Activated T-helper 1 cell treated with anti-CD3 and anti-CD28 coated beads, Interleukin-12 subunit alpha, Interleukin-12 subunit beta, Interleukin-2, Interleukin-4 antibody, amounts not matched to agents 30 ng/mL and 10 ng/mL and 1 ng/mL, durations not matched to agents 14 hours and 24 hours and 36 hours (primary cell): Measurements from ENCODE around the gene ZNF26. TPM values are rescaled to one million over a fixed set of nuclear protein-coding genes. Genes with fewer than 3 reads are reported as not detected.
A peak's percentile ranks its signal among the peaks of the same experiment; 100 is the strongest.
"Not testable (repeated sequence)": the region's sequence is repeated elsewhere in the genome, so short reads cannot be mapped to it uniquely, and the experiment has no call there.

ENCODE experiments used
- DNase-seq: peaks from one replicate; pipeline ENCODE4 v3.0.0; 2021; ENCODE audit warnings: low spot score
- H3K27ac Mint-ChIP-seq: one replicate; pipeline ENCODE4 v1.8.0; 2021; ENCODE audit warnings: mild to moderate bottlenecking, mixed read lengths
- H3K27me3 Mint-ChIP-seq: one replicate; pipeline ENCODE4 v1.8.0; 2022; ENCODE audit warnings: mild to moderate bottlenecking, moderate library complexity, mixed read lengths; ENCODE audit not compliant: insufficient read depth
- H3K36me3 Mint-ChIP-seq: one replicate; pipeline ENCODE4 v1.8.0; 2021; ENCODE audit warnings: low read depth, mixed read lengths
- H3K4me1 Mint-ChIP-seq: one replicate; pipeline ENCODE4 v1.8.0; 2021; ENCODE audit warnings: low read depth, mixed read lengths
- H3K4me3 Mint-ChIP-seq: one replicate; pipeline ENCODE4 v1.8.0; 2021; ENCODE audit warnings: mild to moderate bottlenecking, moderate library complexity, mixed read lengths
- H3K9me3 Mint-ChIP-seq: one replicate; pipeline ENCODE4 v1.8.0; 2021; ENCODE audit warnings: mixed read lengths
- intact Hi-C: fragments of 100-400 bp; cut with micrococcal nuclease; formaldehyde crosslinking; loops from one replicate; pipeline ENCODE4 v1.15.1; 2024
- total RNA-seq: library from RNA; stranded (reverse); gene quantifications from 2 replicates; pipeline ENCODE4 v1.2.3, GENCODE V29; 2022

Gene ZNF26
- total RNA-seq, 1 donor from 2014 or later = 22.1 TPM

DNA sequence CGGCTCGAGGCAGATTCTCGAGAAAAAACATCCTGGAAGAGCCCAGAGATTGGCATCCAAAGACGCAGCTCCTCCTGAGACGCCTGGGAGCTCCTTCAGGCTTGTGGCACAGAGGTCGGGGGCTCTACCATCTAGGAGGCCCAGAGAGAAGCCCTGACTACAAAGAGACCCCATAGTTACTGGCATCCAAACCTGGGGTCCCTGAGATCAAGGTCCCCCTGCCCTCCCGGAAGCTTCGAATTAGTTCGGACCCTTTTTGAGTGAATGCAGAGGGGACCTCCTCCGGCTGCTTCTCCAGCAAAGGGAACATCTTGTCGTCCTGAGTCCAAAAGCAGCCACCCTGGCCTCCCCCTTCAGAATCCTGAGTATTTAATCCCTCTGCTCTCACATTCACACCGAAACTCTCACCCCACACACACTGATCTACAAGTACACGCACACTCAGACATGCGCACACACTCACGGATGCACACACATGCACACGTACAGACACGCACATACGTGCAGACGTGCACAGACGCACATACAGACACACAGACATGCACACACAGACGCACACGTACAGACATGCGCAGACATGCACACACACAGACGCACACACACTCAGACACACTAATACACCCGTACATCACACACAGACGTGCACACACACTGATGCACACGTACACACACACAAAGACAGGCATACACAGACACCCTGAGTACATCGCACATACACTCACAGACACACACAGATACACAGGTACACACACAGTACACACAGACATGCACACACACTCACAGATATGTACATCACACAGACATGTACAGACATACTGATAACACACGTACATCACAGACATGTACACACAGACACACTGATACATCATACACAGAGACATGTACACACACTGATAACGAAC lies 36.0 kb upstream of the ZNF26 start:
- Mint-ChIP-seq H3K36me3 (peaks cover 36% of the 10 kb centered on the region), H3K4me1 (peaks cover 8% of the 10 kb centered on the region), H3K9me3 (peaks cover 51% of the 10 kb centered on the region), H3K27me3 (no peaks in the 10 kb centered on the region), H3K27ac (no peak overlapping the region), H3K4me3 (no peak overlapping the region)
- no peak for DNase-seq
- intact Hi-C loops = no loop called here

DNA sequence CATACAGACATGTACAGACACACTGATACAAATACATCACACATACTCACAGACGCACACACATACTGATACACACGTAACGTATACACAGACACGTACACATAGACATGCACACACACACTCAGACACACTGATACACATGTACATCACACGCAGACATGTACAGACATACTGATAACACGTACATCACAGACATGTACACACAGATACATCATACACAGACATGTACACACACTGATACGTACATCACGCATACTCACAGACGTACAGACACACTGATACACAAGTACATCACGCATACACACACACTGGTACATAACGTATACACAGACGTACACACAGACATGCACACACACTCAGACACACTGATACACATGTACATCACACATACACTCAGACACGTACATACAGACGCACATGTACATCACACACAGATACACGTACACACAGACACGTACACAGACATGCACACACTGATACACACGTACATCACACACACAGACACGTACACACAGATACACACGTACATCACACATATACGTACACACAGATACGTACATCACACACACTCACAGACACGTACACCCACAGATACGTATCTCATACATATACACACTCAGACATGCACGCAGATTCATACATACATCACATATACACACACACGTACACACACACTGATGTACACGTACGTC lies 35.2 kb upstream of the ZNF26 start:
- intact Hi-C loops = no loop called here
- Mint-ChIP-seq H3K4me1 (peaks cover 13% of the 10 kb centered on the region), H3K9me3 (peaks cover 43% of the 10 kb centered on the region), H3K36me3 (peaks cover 30% of the 10 kb centered on the region), H3K27me3 (no peaks in the 10 kb centered on the region), H3K4me3 (no peak overlapping the region), H3K27ac (no peak overlapping the region)
- no peak for DNase-seq

DNA sequence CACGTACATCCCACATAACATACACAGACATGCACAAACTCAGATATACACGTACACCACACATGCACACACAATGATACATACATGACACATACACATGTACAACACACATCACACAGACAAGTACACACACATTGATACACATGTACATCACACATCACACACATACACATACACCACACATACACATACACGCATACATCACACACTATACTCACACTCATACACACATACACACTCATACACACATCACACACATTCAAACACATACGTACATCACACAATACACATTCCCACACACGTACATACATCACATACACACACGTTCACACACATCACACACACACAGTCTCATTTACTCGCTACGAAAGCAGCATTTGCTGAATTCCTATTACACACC lies 34.5 kb upstream of the ZNF26 start:
- H3K36me3 Mint-ChIP-seq = peaks cover 29% of the 10 kb centered on the region
- intact Hi-C loops = no loop called here

DNA sequence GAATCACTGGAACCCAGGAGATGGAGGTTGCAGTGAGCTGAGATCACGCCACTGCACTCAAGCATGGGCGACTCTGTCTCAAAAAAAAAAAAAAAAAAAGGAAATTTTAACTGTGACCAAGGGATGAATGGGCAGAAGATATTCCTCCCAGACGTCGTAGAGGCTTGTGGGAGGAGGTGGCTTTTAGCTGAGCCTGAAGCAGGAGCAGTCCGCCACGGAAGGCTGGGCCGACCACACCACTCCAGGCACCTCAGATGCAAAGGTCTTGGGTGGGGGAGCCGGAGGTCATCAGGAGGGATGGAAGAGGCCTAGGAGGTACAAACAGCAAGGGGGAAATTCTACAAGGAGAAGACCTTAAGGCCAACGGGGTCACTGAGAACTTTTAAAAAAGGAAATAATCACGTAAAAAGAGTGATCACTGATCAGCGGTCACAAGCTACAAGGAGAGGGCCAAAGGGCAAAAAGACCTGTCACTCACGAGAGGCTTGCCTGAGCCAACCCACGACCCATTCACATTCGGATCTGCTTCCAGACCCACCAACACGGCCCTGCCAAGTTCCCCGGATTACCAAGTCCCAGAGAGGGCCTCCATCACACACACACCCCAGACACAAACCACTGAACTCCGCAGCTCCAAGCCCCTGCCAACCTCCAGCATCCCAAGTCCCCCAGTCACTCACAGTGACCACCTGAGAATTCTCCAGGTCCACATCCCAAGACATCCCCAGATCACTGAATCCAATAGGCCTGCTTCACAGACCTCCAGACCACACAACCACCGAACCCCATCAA lies 33.6 kb upstream of the ZNF26 start:
- Mint-ChIP-seq H3K27me3 (no peaks in the 10 kb centered on the region), H3K4me3 (no peak overlapping the region), H3K27ac (no peak overlapping the region), H3K4me1 (peaks cover 18% of the 10 kb centered on the region), H3K9me3 (peaks cover 44% of the 10 kb centered on the region), H3K36me3 (peaks cover 30% of the 10 kb centered on the region)
- intact Hi-C loops = no loop called here
- no peak for DNase-seq

More for the DNA sequence above, 34.5 kb upstream of the ZNF26 start:
- Mint-ChIP-seq H3K27ac (no peak overlapping the region), H3K27me3 (no peaks in the 10 kb centered on the region), H3K9me3 (peaks cover 42% of the 10 kb centered on the region), H3K4me3 (no peak overlapping the region), H3K4me1 (peaks cover 16% of the 10 kb centered on the region)
- DNase-seq = no peak

DNA sequence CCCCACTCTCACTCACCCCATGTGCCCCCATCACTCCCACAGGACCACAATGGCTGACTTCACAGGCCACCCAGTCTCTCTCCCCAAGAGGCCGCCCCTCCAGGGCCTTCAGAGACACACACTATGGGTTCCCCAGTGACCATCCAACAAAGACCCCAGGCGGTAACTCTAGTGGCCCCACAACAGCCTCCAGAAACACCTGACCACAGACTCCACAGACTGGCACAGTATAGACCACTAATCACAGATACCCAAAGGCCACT lies 33.1 kb upstream of the ZNF26 start:
- H3K27ac Mint-ChIP-seq = no peak overlapping the region
- H3K4me1 Mint-ChIP-seq = peaks cover 18% of the 10 kb centered on the region
- no peaks in the 10 kb centered on the region for H3K27me3 Mint-ChIP-seq
- no peak for DNase-seq
- intact Hi-C loops = no loop called here
- H3K9me3 Mint-ChIP-seq = peaks cover 40% of the 10 kb centered on the region
- peaks cover 27% of the 10 kb centered on the region for H3K36me3 Mint-ChIP-seq
- no peak overlapping the region for H3K4me3 Mint-ChIP-seq

DNA sequence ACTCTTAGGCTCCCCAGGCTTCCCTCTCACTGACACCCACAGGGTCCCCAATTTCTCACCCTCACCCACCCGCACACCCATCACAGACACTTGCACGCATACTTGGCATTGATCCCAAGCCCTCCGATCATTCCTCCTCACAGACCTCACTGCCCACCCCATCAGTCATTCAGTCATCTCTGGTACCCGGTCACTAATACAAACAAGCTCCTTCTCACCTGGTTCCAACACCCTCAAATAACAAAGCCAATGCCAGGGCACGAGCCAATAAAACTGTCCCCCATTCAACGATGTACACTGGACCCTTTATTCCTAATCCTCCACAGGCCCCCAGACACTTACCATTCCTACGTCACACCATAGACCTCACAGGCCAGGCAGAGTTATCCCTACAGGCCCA lies 32.4 kb upstream of the ZNF26 start:
- Mint-ChIP-seq H3K27ac (peak overlapping the region; percentile 32), H3K4me1 (peaks cover 18% of the 10 kb centered on the region)

DNA sequence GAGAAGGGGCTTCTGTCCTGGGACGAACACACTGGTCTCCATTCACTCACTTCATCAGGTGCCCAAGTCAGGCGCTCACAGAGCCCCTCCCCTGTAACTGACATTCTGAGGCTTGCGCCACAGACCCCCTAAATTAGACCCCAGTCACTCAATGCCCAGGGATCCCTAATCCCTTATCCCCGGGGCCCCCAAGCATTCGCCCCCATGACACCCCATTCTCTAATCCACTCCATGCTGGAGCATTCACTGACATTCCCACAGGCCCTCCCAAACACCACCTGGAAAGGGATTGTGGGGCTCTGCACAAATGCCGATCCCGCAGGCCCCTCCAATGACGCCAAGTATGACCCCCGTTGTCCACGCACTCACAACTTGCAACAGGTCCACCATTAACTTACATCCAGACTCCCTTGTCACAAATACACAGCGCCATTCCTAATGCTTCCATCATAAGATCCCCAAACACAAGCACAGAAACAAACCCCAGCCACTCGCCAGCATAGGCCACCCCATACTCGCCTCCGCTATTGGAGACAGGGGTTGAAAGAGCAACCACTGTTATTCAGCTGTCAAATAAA lies 31.6 kb upstream of the ZNF26 start:
- no peak for DNase-seq
- Mint-ChIP-seq H3K4me3 (peak overlapping the region; percentile 77), H3K27me3 (no peaks in the 10 kb centered on the region), H3K4me1 (peaks cover 18% of the 10 kb centered on the region), H3K9me3 (peaks cover 28% of the 10 kb centered on the region), H3K27ac (peak overlapping the region; percentile 59), H3K36me3 (peaks cover 18% of the 10 kb centered on the region)
- intact Hi-C loops = no loop called here

More for the DNA sequence above, 32.4 kb upstream of the ZNF26 start:
- Mint-ChIP-seq H3K4me3 (no peak overlapping the region), H3K36me3 (peaks cover 21% of the 10 kb centered on the region), H3K9me3 (peaks cover 34% of the 10 kb centered on the region), H3K27me3 (no peaks in the 10 kb centered on the region)
- intact Hi-C loops = no loop called here
- DNase-seq = no peak

DNA sequence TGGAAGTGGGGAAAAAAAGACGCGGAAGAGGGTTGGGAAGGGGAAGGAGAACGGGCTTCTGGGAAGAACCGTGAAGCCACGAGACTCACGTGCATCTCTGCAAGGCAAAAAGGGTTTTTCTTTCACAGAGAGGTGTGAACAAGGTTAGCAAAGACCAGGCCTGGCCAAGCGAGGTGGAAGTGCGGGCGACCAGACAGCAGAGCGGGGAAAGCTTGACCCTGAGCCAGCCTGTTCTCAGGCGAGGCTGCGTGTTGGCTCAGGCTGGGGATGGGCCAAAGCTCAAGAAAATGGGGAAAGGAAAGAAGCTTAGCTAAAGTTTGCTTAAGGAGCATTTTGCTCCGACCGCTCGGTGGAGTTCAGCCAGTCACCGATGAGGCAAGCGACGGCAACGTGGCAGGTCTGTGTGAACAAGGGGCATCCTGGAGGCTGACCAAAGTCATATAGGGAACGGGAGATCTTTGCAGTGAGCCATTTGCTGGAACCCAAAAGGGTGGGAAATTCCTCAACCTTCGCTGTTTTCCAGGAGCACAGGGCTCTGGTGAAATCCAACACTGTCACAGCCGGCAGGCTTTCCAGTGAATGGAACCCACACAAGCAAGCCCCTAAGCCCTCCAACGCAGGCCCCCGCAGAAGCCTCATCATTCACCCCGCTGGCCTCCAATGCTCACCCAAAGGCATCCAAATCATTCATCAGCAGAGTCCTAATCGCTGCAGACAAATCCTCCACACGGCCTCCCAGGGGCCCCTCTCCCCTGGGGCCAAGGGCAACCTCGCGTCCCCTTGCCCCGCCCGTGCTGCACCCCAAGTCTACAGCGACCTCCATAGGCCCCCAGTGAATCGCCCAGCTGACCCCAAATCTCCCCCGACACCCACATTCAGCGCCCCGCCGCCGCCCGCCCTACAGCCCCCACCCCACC lies 30.8 kb upstream of the ZNF26 start:
- intact Hi-C loops = loop anchor here (1.0 to 2.0 kb wide), 7 partner anchors 31 to 226 kb away; partner anchors contain the start of genes CHFR, ZNF10, ZNF140 and ZNF26
- no peak for DNase-seq
- H3K4me3 Mint-ChIP-seq = peak overlapping the region; percentile 77
- peaks cover 18% of the 10 kb centered on the region for H3K4me1 Mint-ChIP-seq
- H3K36me3 Mint-ChIP-seq = peaks cover 18% of the 10 kb centered on the region
- peaks cover 32% of the 10 kb centered on the region for H3K9me3 Mint-ChIP-seq
- no peaks in the 10 kb centered on the region for H3K27me3 Mint-ChIP-seq
- H3K27ac Mint-ChIP-seq = peak overlapping the region; percentile 59

DNA sequence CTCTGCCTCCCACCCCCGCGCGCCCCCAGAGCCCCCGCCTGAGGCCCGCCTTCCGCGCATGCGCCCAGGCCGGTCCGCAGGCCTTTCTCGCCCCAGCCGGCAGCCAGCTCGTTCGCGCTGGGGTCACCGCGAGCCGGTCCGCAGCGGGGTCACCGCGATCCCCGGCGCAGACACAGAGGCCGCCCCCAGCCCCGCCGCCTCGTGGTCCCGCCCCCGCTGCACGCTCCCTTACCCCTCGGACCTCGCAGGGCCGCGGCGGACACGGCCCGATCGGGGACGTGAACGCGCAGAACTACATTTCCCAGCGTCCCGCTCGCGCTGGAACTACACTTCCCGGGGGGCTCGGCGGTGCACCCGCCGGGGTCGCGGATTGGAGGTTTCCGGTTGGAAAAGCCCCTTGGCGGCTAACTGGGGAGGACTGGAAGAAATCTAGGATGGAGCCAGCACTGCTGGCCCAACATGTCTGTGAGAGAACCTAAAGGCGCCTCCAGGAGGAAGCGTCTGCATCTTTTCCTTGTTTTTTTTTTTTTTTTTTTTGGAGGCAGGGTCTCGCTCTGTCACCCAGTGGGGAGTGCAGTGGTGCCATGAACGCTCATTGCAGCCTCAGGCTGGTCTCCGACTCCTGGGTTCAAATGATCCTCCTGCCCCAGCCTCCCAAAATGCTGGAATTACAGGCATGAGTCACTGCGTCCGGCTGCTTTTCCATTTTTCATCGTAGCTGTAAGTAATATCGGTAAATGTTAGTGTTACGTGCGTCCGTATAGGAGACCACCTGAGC lies 30.0 kb upstream of the ZNF26 start, which contains the start of gene ZNF605:
ZNF605 (minus strand) TSS at position 296 of the 778 bp plus-strand sequence. CDS start 10,671 bp downstream, outside the sequence.
- intact Hi-C loops = loop anchor here (1.0 to 2.0 kb wide), 7 partner anchors 30 to 225 kb away; partner anchors contain the start of genes CHFR, ZNF10, ZNF140 and ZNF26
- Mint-ChIP-seq H3K36me3 (peaks cover 18% of the 10 kb centered on the region), H3K27ac (peak within 1 kb of the TSS; percentile 94)

DNA sequence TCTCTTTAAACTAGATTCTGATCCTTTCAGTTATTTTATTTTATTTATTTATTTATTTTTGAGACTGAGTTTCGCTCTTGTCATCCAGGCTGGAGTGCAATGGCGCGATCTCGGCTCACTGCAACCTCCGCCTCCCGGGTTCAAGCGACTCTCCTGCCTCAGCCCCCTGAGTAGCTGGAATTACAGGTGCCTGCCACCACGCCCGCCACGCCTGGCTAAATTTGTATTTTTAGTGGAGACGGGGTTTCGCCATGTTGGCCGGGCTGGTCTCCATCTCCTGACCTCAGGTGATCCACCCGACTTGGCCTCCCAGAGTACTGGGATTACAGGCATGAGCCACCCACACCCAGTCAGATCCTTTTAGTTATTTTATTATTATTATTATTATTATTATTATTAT lies 24.4 kb upstream of the ZNF26 start:
- H3K4me1 Mint-ChIP-seq, H3K27ac Mint-ChIP-seq, H3K27me3 Mint-ChIP-seq, DNase-seq, intact Hi-C loops, H3K4me3 Mint-ChIP-seq: not testable (repeated sequence)
- peaks cover 42% of the 10 kb centered on the region for H3K9me3 Mint-ChIP-seq
- peaks cover 20% of the 10 kb centered on the region for H3K36me3 Mint-ChIP-seq

More for the DNA sequence above, 30.0 kb upstream of the ZNF26 start, which contains the start of gene ZNF605:
- peaks cover 18% of the 10 kb centered on the region for H3K4me1 Mint-ChIP-seq
- no peaks in the 10 kb centered on the region for H3K27me3 Mint-ChIP-seq
- H3K9me3 Mint-ChIP-seq = peaks cover 40% of the 10 kb centered on the region
- peak within 1 kb of the TSS; percentile 98 for H3K4me3 Mint-ChIP-seq
- DNase-seq = peak; percentile 85

DNA sequence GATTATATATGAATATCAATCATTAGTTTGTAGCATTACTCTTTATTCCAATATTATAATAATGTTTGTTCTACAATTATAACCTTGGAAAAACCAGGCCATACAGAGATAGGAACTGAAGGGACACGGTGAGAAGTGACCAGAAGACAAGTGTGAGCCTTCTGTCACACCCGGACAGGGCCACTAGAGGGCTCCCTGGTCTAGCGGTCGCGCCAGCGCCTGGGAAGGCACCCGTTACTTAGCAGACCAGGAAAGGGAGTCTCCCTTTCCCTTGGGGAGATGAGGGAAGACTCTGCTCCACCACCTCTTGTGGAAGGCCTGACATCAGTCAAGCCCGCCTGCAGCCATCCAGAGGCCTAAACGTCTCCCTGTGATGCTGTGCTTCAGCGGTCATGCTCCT lies 22.2 kb upstream of the ZNF26 start:
- intact Hi-C loops, H3K27me3 Mint-ChIP-seq, DNase-seq, H3K4me1 Mint-ChIP-seq, H3K27ac Mint-ChIP-seq, H3K4me3 Mint-ChIP-seq: not testable (repeated sequence)
- peaks cover 45% of the 10 kb centered on the region for H3K9me3 Mint-ChIP-seq
- peaks cover 20% of the 10 kb centered on the region for H3K36me3 Mint-ChIP-seq
